ENCODE data around the gene LIX1L.

The LIX1L gene

GRCh38 chr1:145987926-145988325 lies 30.1 kb upstream of the LIX1L start:
- Histone ChIP-seq H3K79me2 (ENCODE audit: insufficient read depth, low read length) (peaks cover 10% of the 10 kb centered on the region), H2AFZ (ENCODE audit: low read length) (no peak overlapping the region), H3K9me3 (ENCODE audit: insufficient read depth, low read depth, low read length) (no peaks in the 10 kb centered on the region), H3K4me2 (ENCODE audit: low read depth, low read length, poor library complexity, severe bottlenecking) (no peak overlapping the region), H3K36me3 (ENCODE audit: insufficient read depth, low read length) (peaks cover 4% of the 10 kb centered on the region; the same call in 1 of the 2 replicates), H3K9me2 (replicated peaks; ENCODE audit: low read depth, low read length) (no peaks in the 10 kb centered on the region), H3K9ac (ENCODE audit: low read depth, low read length, poor library complexity, severe bottlenecking) (no peak overlapping the region), H4K20me1 (ENCODE audit: insufficient read depth, low read length, poor library complexity, severe bottlenecking) (peaks cover 10% of the 10 kb centered on the region), H3K4me1 (ENCODE audit: insufficient read depth, low read length, poor library complexity, severe bottlenecking) (peaks cover 25% of the 10 kb centered on the region), H3K4me3 (ENCODE audit: low read length, poor library complexity, severe bottlenecking) (no peak overlapping the region), H3K27me3 (ENCODE audit: insufficient read depth, low read length, poor library complexity, severe bottlenecking) (no peaks in the 10 kb centered on the region), H3F3A (ENCODE audit: low read depth) (peaks cover 15% of the 10 kb centered on the region)
- TF ChIP-seq, protein P1, sequence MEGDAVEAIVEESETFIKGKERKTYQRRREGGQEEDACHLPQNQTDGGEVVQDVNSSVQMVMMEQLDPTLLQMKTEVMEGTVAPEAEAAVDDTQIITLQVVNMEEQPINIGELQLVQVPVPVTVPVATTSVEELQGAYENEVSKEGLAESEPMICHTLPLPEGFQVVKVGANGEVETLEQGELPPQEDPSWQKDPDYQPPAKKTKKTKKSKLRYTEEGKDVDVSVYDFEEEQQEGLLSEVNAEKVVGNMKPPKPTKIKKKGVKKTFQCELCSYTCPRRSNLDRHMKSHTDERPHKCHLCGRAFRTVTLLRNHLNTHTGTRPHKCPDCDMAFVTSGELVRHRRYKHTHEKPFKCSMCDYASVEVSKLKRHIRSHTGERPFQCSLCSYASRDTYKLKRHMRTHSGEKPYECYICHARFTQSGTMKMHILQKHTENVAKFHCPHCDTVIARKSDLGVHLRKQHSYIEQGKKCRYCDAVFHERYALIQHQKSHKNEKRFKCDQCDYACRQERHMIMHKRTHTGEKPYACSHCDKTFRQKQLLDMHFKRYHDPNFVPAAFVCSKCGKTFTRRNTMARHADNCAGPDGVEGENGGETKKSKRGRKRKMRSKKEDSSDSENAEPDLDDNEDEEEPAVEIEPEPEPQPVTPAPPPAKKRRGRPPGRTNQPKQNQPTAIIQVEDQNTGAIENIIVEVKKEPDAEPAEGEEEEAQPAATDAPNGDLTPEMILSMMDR (conservative IDR thresholded peaks at IDR 0.05; ENCODE audit: low read length) = no peak
- TF ChIP-seq EZH2phosphoT487 (IDR thresholded peaks at IDR 0.05; ENCODE audit: borderline replicate concordance) = no peak

- no peak overlapping the region for H3K4me2 ChIP-seq (ENCODE audit: low read depth, low read length, poor library complexity, severe bottlenecking)
- H4K20me1 ChIP-seq (ENCODE audit: insufficient read depth, low read length, poor library complexity, severe bottlenecking) = no peaks in the 10 kb centered on the region
- H3F3A ChIP-seq (ENCODE audit: low read depth) = peaks cover 9% of the 10 kb centered on the region; the same call in 1 of the 2 replicates
- no peak overlapping the region for H3K9ac ChIP-seq (ENCODE audit: low read depth, low read length, poor library complexity, severe bottlenecking)
- no peaks in the 10 kb centered on the region for H3K36me3 ChIP-seq (ENCODE audit: insufficient read depth, low read length)
- H3K79me2 ChIP-seq (ENCODE audit: insufficient read depth, low read length) = no peaks in the 10 kb centered on the region
- H3K4me1 ChIP-seq (ENCODE audit: insufficient read depth, low read length, poor library complexity, severe bottlenecking) = peaks cover 32% of the 10 kb centered on the region
- no peaks in the 10 kb centered on the region for H3K9me3 ChIP-seq (ENCODE audit: insufficient read depth, low read depth, low read length)
- no peaks in the 10 kb centered on the region for H3K9me2 ChIP-seq (replicated peaks; ENCODE audit: low read depth, low read length)
- H3K27me3 ChIP-seq (ENCODE audit: insufficient read depth, low read length, poor library complexity, severe bottlenecking) = no peaks in the 10 kb centered on the region
- no peak overlapping the region for H3K4me3 ChIP-seq (ENCODE audit: low read length, poor library complexity, severe bottlenecking)
- TF ChIP-seq, protein P1 (conservative IDR thresholded peaks at IDR 0.05; ENCODE audit: low read length) = no peak
- TF ChIP-seq EZH2phosphoT487 (IDR thresholded peaks at IDR 0.05; ENCODE audit: borderline replicate concordance) = no peak
- H2AFZ ChIP-seq (ENCODE audit: low read length) = no peak overlapping the region
Measured at GRCh38 chr1:145986551-145986950, 28.7 kb upstream of the LIX1L start.

GRCh38 chr1:145985502-145986439 lies 28.0 kb upstream of the LIX1L start:
- Histone ChIP-seq H3K36me3 (ENCODE audit: insufficient read depth, low read length) (no peaks in the 10 kb centered on the region), H3K9ac (ENCODE audit: low read depth, low read length, poor library complexity, severe bottlenecking) (peak overlapping the region; percentile 34), H3K4me3 (ENCODE audit: low read length, poor library complexity, severe bottlenecking) (no peak overlapping the region), H3K27me3 (ENCODE audit: insufficient read depth, low read length, poor library complexity, severe bottlenecking) (no peaks in the 10 kb centered on the region), H4K20me1 (ENCODE audit: insufficient read depth, low read length, poor library complexity, severe bottlenecking) (no peaks in the 10 kb centered on the region), H2AFZ (ENCODE audit: low read length) (peak overlapping the region; percentile 41), H3K4me1 (ENCODE audit: insufficient read depth, low read length, poor library complexity, severe bottlenecking) (peaks cover 39% of the 10 kb centered on the region), H3K9me2 (replicated peaks; ENCODE audit: low read depth, low read length) (no peaks in the 10 kb centered on the region), H3K79me2 (ENCODE audit: insufficient read depth, low read length) (no peaks in the 10 kb centered on the region), H3K9me3 (ENCODE audit: insufficient read depth, low read depth, low read length) (no peaks in the 10 kb centered on the region), H3F3A (ENCODE audit: low read depth) (peaks cover 4% of the 10 kb centered on the region; the same call in 1 of the 2 replicates), H3K4me2 (ENCODE audit: low read depth, low read length, poor library complexity, severe bottlenecking) (peak overlapping the region; percentile 19)
- TF ChIP-seq EZH2phosphoT487 (IDR thresholded peaks at IDR 0.05; ENCODE audit: borderline replicate concordance) = no peak
- TF ChIP-seq, protein P1 (conservative IDR thresholded peaks at IDR 0.05; ENCODE audit: low read length) = no peak

All from Loucy (cell line).